H9 (cell line): ENCODE data around the gene OMD. TPM values are rescaled to one million over a fixed set of nuclear protein-coding genes. Genes with fewer than 3 reads are reported as not detected.

ENCODE experiments used
- DNase-seq: peaks from one replicate; pipeline ENCODE4 v3.0.0-alpha.2; 2017
- H2AFZ ChIP-seq: one replicate; pipeline ENCODE4 v1.6.1; 2013; ENCODE audit warnings: mild to moderate bottlenecking, low read length, control low read depth, moderate library complexity
- H2AK5ac ChIP-seq: 2 replicates; pipeline ENCODE4 v1.6.1; 2013; ENCODE audit warnings: low read length, control low read depth, mixed read lengths; ENCODE audit not compliant: insufficient read length
- H2BK120ac ChIP-seq: one replicate; pipeline ENCODE4 v1.6.1; 2013; ENCODE audit warnings: low read depth, mild to moderate bottlenecking, low read length, control low read depth, inconsistent platforms; ENCODE audit not compliant: poor library complexity, severe bottlenecking
- H2BK12ac ChIP-seq: 2 replicates; pipeline ENCODE4 v1.6.1; 2013; ENCODE audit warnings: low read length, control low read depth, mixed read lengths, low read depth; ENCODE audit not compliant: insufficient read length
- H2BK15ac ChIP-seq: 2 replicates; pipeline ENCODE4 v1.6.1; 2013; ENCODE audit warnings: low read depth, low read length, control low read depth
- H2BK20ac ChIP-seq: one replicate; pipeline ENCODE4 v1.6.1; 2013; ENCODE audit warnings: low read depth, mild to moderate bottlenecking, low read length, control low read depth, inconsistent platforms; ENCODE audit not compliant: poor library complexity, severe bottlenecking
- H2BK5ac ChIP-seq: 2 replicates; pipeline ENCODE4 v1.6.1; 2013; ENCODE audit warnings: low read length, control low read depth, mixed read lengths; ENCODE audit not compliant: insufficient read length
- H3K14ac ChIP-seq: 2 replicates; pipeline ENCODE4 v1.6.1; 2013; ENCODE audit warnings: low read length, control low read depth; ENCODE audit not compliant: insufficient read depth
- H3K18ac ChIP-seq: 2 replicates; pipeline ENCODE4 v1.6.1; 2013; ENCODE audit warnings: low read depth, mild to moderate bottlenecking, mixed read lengths, low read length, control low read depth; ENCODE audit not compliant: insufficient read length
- H3K23ac ChIP-seq: 2 replicates; pipeline ENCODE4 v1.6.1; 2013; ENCODE audit warnings: low read length, control low read depth, mixed read lengths, low read depth; ENCODE audit not compliant: insufficient read length
- H3K23me2 ChIP-seq: 2 replicates; pipeline ENCODE4 v1.6.1; 2013; ENCODE audit warnings: low read depth, mild to moderate bottlenecking, mixed read lengths, low read length, control low read depth; ENCODE audit not compliant: insufficient read length, poor library complexity, severe bottlenecking
- H3K27ac ChIP-seq: 2 replicates; pipeline ENCODE4 v1.5.1; 2013; ENCODE audit warnings: low read length, control low read depth, mixed read lengths, low read depth; ENCODE audit not compliant: insufficient read length
- H3K27me3 ChIP-seq: 2 replicates; pipeline ENCODE4 v1.6.1; 2013; ENCODE audit warnings: low read length, control low read depth, inconsistent platforms; ENCODE audit not compliant: insufficient read depth
- H3K4ac ChIP-seq: 2 replicates; pipeline ENCODE4 v1.6.1; 2013; ENCODE audit warnings: low read depth, mild to moderate bottlenecking, control low read depth, inconsistent platforms, low read length, moderate library complexity
- H3K4me1 ChIP-seq: 2 replicates; pipeline ENCODE4 v1.6.1; 2013; ENCODE audit warnings: low read length, control low read depth, inconsistent platforms; ENCODE audit not compliant: insufficient read depth
- H3K4me2 ChIP-seq: 2 replicates; pipeline ENCODE4 v1.6.1; 2013; ENCODE audit warnings: low read length, control low read depth, mixed read lengths; ENCODE audit not compliant: insufficient read length, insufficient read depth
- H3K56ac ChIP-seq: 2 replicates; pipeline ENCODE4 v1.6.1; 2013; ENCODE audit warnings: low read depth, mild to moderate bottlenecking, mixed read lengths, low read length, control low read depth; ENCODE audit not compliant: insufficient read length
- H3K79me1 ChIP-seq: 2 replicates; pipeline ENCODE4 v1.6.1; 2013; ENCODE audit warnings: low read depth, mild to moderate bottlenecking, moderate library complexity, low read length, control low read depth, inconsistent platforms; ENCODE audit not compliant: insufficient read depth, poor library complexity, severe bottlenecking
- H3K79me2 ChIP-seq: 2 replicates; pipeline ENCODE4 v1.6.1; 2013; ENCODE audit warnings: low read length, control low read depth, inconsistent platforms; ENCODE audit not compliant: insufficient read depth
- H3K9ac ChIP-seq: 2 replicates; pipeline ENCODE4 v1.6.1; 2013; ENCODE audit warnings: low read length, control low read depth, mixed read lengths; ENCODE audit not compliant: insufficient read length; ENCODE audit errors: extremely low read depth
- H3K9me3 ChIP-seq: one replicate; pipeline ENCODE4 v1.6.1; 2013; ENCODE audit warnings: low read depth, low read length, inconsistent platforms; ENCODE audit not compliant: control insufficient read depth
- H3T11ph ChIP-seq: one replicate; pipeline ENCODE4 v1.6.1; 2013; ENCODE audit warnings: mild to moderate bottlenecking, low read length, control low read depth, inconsistent platforms
- H4K20me1 ChIP-seq: one replicate; pipeline ENCODE4 v1.6.1; 2013; ENCODE audit not compliant: control insufficient read depth, insufficient read length, insufficient read depth
- H4K5ac ChIP-seq: 2 replicates; pipeline ENCODE4 v1.6.1; 2013; ENCODE audit warnings: low read depth, mild to moderate bottlenecking, mixed read lengths, low read length, control low read depth; ENCODE audit not compliant: insufficient read length
- H4K8ac ChIP-seq: replicated peaks from 2 replicates; pipeline ENCODE4 v1.6.1; 2013; ENCODE audit warnings: low read length, control low read depth, mixed read lengths, low read depth; ENCODE audit not compliant: insufficient read length
- H4K91ac ChIP-seq: 2 replicates; pipeline ENCODE4 v1.6.1; 2013; ENCODE audit warnings: low read depth, mild to moderate bottlenecking, moderate library complexity, mixed read lengths, low read length, control low read depth; ENCODE audit not compliant: insufficient read length
- H3K27ac Mint-ChIP-seq, 3 experiments: 2 replicates in 2 of 3; 3 replicates in 1 of 3; pipeline ENCODE4 v1.8.0; 2020 to 2021; ENCODE audit warnings: mixed read lengths in 3 of 3, mild to moderate bottlenecking in 1 of 3, moderate library complexity in 1 of 3
- H3K27me3 Mint-ChIP-seq: 2 replicates; pipeline ENCODE4 v1.8.0; 2021; ENCODE audit warnings: low read depth, mild to moderate bottlenecking, moderate library complexity, mixed read lengths
- H3K36me3 Mint-ChIP-seq, 3 experiments: 2 replicates in 2 of 3; 3 replicates in 1 of 3; pipeline ENCODE4 v1.8.0; 2020 to 2021; ENCODE audit warnings: low read depth in 3 of 3, mixed read lengths in 3 of 3; ENCODE audit not compliant: insufficient read depth in 1 of 3
- H3K4me1 Mint-ChIP-seq, 2 experiments: 2 replicates each; pipeline ENCODE4 v1.8.0; 2020; ENCODE audit warnings: mixed read lengths in 2 of 2
- H3K4me3 Mint-ChIP-seq, 2 experiments: 2 replicates in 1 of 2; 3 replicates in 1 of 2; pipeline ENCODE4 v1.8.0; 2020 to 2021; ENCODE audit warnings: mild to moderate bottlenecking in 2 of 2, mixed read lengths in 2 of 2, moderate library complexity in 1 of 2
- H3K9me3 Mint-ChIP-seq, 2 experiments: 2 replicates in 1 of 2; 3 replicates in 1 of 2; pipeline ENCODE4 v1.8.0; 2020; ENCODE audit warnings: mild to moderate bottlenecking in 2 of 2, mixed read lengths in 2 of 2, moderate library complexity in 1 of 2
- CTCF ChIP-seq: fragments of 200-600 bp; sonication (generic); conservative IDR thresholded peaks from 3 replicates; pipeline ENCODE4 v1.8.0; 2021; ENCODE audit warnings: antibody characterized with exemption, mild to moderate bottlenecking
- WGBS: extraction: QIAGEN DNeasy Blood & Tissue Kit; methylation state at CpG from one replicate; pipeline ENCODE4 v1.1.7; 2013; ENCODE audit warnings: missing lambda C conversion rate, low lambda C conversion rate, mixed read lengths; ENCODE audit not compliant: insufficient read length; ENCODE audit errors: extremely low coverage; 5-methylcytosine and 5-hydroxymethylcytosine counted together
- total RNA-seq: library from RNA; stranded (reverse); gene quantifications from 2 replicates; pipeline ENCODE4 v1.2.1, GENCODE V29; 2021

Gene OMD
- total RNA-seq, 1 experiment from 2014 or later, result not detected

DNA sequence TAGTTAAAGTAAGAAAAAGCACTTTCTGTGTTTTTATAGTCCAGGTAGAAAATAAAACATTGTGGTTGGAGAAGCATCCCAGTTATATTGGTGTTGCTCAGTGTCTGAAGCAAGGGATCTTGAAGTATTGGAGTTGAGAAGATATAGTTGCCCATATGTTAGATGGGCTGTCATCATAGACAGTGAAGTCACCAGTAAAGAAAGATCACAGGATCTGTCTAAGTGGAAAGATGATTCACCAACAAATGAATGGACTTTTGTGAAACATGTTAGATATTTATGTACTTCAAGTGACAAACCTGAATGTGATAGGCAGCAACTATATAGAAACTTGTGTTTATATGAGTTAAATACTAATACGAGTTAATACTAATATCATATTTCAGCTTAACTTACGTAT, 31.6 kb downstream of the OMD start:
- Histone ChIP-seq H2AFZ (no peak overlapping the region), H3K9ac (no peak overlapping the region), H3K79me1 (no peaks in the 10 kb centered on the region), H3K14ac (no peak overlapping the region), H3K23ac (no peak overlapping the region), H3K9me3 (no peaks in the 10 kb centered on the region), H4K91ac (no peak overlapping the region), H3T11ph (no peak overlapping the region), H3K56ac (no peak overlapping the region), H2BK120ac (no peak overlapping the region), H3K27ac (no peak overlapping the region), H3K4me1 (no peaks in the 10 kb centered on the region), H2BK15ac (no peak overlapping the region), H2AK5ac (no peak overlapping the region), H3K18ac (no peak overlapping the region), H3K4me2 (no peak overlapping the region), H3K79me2 (no peaks in the 10 kb centered on the region), H4K8ac (no peak overlapping the region), H2BK20ac (no peak overlapping the region), H3K4ac (no peak overlapping the region), H3K27me3 (no peaks in the 10 kb centered on the region), H3K23me2 (no peaks in the 10 kb centered on the region), H2BK5ac (no peak overlapping the region), H2BK12ac (no peak overlapping the region), H4K20me1 (no peaks in the 10 kb centered on the region), H4K5ac (no peak overlapping the region)
- Mint-ChIP-seq H3K27ac (no peak overlapping the region), H3K27me3 (no peaks in the 10 kb centered on the region), H3K4me1 (no peaks in the 10 kb centered on the region), H3K36me3 (no peaks in the 10 kb centered on the region; a peak in 1 of 7 replicates), H3K4me3 (no peak overlapping the region), H3K9me3 (peaks cover 4 to 5% of the 10 kb centered on the region in 2 experiments; a peak in 2 of 5 replicates)
- WGBS, result no CpG with 5 or more reads among the region's 2 CpGs
- no peak for DNase-seq
- no peak for TF ChIP-seq CTCF
